ENCODE results near the gene TNC.

TNC gene

DNA sequence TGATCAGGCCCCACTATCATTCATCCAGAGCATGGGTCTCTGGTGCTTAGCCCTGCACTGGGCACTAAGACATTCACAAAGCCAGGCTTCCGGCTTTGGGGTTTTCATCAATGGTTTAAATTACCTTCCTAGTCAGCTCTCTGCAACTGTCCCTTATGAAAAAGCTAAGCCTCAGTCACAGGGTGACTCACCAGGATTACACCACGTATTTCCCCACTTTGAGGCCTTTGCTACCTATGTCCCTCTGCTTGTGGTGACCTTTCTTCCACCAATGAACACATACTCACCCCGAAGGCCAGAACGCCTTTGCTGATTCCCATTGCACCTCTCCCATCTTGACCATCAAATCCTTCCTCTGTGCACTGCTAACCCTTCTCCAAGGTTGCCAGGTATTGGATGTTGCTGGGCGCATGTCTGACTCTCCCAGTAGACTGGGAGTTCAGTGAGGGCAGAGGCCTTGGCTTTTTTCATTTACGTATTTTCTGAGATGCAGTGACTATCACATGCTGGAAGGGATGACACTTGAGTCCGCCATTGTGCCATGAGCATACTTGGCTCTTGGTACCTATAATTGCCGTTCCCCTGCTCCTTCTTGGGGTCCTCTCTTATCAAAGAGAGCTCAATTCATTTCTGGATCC lies 128.9 kb downstream of the TNC start:
- H3K4me3 ChIP-seq (ENCODE audit: low read depth, low read length), result no peak overlapping the region
- TF ChIP-seq, protein P1, sequence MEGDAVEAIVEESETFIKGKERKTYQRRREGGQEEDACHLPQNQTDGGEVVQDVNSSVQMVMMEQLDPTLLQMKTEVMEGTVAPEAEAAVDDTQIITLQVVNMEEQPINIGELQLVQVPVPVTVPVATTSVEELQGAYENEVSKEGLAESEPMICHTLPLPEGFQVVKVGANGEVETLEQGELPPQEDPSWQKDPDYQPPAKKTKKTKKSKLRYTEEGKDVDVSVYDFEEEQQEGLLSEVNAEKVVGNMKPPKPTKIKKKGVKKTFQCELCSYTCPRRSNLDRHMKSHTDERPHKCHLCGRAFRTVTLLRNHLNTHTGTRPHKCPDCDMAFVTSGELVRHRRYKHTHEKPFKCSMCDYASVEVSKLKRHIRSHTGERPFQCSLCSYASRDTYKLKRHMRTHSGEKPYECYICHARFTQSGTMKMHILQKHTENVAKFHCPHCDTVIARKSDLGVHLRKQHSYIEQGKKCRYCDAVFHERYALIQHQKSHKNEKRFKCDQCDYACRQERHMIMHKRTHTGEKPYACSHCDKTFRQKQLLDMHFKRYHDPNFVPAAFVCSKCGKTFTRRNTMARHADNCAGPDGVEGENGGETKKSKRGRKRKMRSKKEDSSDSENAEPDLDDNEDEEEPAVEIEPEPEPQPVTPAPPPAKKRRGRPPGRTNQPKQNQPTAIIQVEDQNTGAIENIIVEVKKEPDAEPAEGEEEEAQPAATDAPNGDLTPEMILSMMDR (IDR thresholded peaks at IDR 0.05; ENCODE audit: borderline replicate concordance, insufficient read depth, low read depth, low read length), result no peak

DNA sequence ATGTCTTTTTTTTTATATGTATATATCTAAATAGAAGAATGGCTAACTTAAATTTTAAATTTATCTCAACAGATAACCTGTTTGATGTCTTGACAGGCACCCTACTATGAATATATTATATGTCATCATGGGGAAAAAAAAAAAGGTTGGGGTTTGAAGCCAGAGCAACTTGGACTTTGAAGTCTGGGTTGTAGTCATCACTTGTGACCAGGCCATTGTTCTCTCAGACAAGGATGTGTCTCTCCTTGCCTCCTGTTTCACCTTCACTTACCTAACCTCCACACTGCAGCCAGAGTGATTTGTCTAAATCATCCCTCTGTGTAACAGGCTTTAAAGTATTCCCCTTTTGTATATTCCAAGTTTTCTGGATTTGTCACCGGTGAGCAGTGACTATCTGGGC lies 130.8 kb downstream of the TNC start:
- H3K4me3 ChIP-seq (ENCODE audit: low read depth, low read length), result no peak overlapping the region
- TF ChIP-seq, protein P1 (IDR thresholded peaks at IDR 0.05; ENCODE audit: borderline replicate concordance, insufficient read depth, low read depth, low read length), result no peak

- TF ChIP-seq, protein P1 (IDR thresholded peaks at IDR 0.05; ENCODE audit: borderline replicate concordance, insufficient read depth, low read depth, low read length), result no peak
- no peak overlapping the region for H3K4me3 ChIP-seq (ENCODE audit: low read depth, low read length)
Observed at GRCh38 chr9:114985959-114986501, 131.9 kb downstream of the TNC start.

GRCh38 chr9:114981063-114981462 lies 136.9 kb downstream of the TNC start:
- TF ChIP-seq, protein P1 (IDR thresholded peaks at IDR 0.05; ENCODE audit: borderline replicate concordance, insufficient read depth, low read depth, low read length), result no peak

DNA sequence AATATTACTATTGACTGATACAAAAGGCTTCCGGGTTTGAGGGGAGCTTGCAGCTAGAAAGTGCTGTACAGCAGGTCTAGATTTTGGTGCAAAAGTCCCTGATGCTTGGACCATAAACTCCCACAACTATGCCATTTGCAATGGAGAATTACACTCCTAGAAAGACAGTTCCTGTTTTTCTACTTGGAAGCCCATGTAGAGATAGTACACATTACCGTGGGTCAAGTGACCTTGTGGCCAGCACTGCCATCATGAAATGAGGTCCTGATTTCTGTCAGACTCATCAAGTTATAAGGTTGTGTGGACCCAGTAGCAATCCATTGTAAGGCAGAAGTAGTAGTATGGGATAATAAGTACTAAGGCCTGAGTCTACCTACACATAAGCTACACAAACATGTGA lies 144.7 kb downstream of the TNC start:
- TF ChIP-seq, protein P1 (IDR thresholded peaks at IDR 0.05; ENCODE audit: borderline replicate concordance, insufficient read depth, low read depth, low read length), result no peak
- no peak overlapping the region for H3K4me3 ChIP-seq (ENCODE audit: low read depth, low read length)

More at GRCh38 chr9:114981063-114981462, 136.9 kb downstream of the TNC start:
- H3K4me3 ChIP-seq (ENCODE audit: low read depth, low read length), result no peak overlapping the region

GRCh38 chr9:114972510-114973136 lies 145.3 kb downstream of the TNC start:
- H3K4me3 ChIP-seq (ENCODE audit: low read depth, low read length), result no peak overlapping the region
- TF ChIP-seq, protein P1 (IDR thresholded peaks at IDR 0.05; ENCODE audit: borderline replicate concordance, insufficient read depth, low read depth, low read length), result no peak
